ENCODE data around the gene LEAP2.

LEAP2 gene

DNA sequence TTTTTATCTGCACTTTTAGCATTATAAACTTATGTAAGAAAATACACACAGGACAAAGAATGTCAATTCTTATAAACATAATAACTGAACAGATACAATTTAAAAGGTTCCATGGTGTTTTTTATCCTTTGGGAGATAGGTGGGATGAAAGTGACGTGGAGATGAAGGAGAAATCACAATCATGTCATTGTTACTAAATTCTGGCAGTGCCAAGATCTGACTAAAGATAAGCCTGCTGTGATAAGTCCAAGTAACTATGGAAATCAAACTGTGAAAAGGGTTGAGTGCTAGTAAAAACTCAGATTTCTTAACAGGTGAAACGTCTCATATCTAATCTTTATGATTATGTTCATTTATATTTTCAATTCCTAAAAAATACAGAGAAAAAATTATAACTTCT lies 11.1 kb downstream of the LEAP2 start:
- no peak for DNase-seq

DNA sequence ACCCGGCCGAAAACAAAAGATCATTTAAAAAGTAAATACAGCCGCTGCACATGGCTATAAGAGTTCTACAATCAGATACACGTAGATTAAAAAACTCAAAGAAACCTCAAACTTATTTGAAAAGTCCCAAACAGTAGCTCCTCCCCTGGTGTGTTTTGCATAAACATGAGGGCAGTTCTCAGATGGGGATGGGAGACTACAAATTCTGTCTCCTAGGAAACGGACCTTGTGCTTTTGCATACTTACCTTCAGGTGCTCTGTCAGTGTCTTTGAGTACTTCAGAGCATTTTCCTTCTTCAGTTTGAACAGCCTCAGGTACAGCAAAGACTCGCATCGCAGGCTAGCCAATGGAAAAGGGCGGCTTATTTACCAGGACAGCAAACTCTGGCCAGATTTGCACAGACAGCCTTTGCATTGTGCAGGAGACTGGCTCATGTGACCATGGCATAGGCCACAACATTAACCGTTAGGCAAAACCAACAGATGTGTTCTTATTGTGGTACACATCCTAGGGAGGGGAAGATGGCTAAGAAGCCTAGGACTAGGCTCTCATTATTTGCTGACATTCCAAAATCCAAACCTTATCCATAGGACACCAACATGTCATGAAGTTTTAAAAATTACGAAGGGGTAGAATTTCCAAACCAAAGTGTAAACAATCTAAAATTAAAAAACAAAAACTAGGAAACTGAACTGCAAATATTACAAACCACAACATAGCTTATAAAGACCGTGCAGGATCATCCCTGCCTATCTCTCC lies 12.8 kb downstream of the LEAP2 start:
- DNase-seq, result no peak

DNA sequence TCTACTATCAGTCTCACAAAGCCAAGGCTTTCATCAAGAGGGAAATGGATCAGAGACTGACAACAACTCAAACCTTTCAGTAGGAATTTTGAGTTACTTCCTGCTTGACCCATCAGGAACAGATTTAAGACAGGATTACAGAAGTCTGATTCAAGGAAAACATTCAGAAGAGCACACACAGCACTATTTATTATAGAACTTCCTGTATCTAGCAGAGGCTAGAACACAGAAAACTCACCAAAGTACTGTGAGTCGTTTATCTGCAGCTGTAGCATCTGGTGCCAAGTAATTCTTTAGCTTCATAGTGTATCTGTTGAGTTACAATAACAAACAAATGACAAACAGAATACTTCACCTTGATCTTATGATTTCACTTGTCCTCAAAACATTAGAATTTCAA lies 13.8 kb downstream of the LEAP2 start:
- DNase-seq, result no peak

DNA sequence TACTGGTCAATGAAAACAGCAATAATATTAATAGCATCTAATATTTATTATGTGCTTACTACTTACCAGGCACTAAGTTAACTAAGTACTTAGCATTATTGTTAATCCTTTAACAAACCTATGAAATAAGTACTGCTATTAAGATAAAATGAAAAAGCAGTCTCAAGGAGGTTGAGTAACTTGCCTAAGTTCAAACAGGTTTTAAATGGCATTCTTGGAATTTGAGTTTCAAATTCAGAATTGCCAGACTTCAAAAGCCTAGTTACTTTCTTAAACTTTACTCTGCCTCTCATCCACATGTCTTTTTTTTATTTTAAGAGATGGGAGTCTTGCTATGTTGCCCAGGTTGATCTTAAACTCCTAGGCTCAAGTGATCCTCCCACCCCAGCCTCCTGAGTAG lies 16.0 kb downstream of the LEAP2 start:
- no peak for DNase-seq

DNA sequence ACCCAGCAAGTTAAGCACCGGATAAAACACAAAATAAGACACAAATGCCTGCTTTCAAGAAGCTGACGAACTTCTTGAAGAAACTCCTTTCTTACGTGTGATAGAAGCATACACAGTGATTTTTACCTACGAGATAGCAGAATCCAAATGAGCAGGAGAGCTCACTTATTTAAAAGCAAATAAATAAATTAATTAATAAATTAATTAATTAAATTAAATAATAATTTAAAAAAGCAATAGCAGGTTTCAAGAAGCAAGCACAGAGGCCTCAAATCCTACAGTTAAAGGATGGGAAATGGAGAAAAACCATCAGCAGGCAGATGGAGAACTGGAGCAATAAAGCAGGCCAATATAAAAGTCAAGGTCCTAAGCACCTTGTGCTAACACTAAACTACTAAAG lies 17.3 kb downstream of the LEAP2 start:
- no peak for DNase-seq

DNA sequence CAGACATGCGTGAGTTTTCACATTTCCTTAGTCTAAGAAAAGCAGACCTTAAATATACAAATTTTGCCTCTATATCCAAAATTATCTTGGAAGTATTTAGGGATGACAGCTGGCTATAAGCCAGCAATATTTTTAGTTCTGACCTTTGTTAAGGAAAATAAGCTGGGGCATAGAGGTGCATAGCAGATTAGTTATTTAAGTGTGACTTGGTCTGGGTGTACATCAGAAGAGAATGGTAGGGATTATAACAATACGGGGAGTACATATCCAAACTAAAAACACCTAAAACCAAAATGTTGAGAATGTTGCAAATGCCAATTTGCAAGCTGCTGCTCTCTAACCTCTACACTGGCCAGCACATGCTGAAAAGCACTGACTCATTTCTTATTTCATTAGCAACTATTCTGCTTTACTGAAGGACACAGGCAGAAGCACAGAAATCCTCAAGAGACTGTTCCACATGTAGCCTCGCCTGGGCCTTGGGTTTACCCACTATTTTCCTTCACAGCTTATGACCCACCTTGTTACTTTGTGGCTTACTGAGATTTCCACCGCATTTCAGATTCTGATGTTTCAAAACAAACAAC lies 22.3 kb downstream of the LEAP2 start:
- no peak for DNase-seq

DNA sequence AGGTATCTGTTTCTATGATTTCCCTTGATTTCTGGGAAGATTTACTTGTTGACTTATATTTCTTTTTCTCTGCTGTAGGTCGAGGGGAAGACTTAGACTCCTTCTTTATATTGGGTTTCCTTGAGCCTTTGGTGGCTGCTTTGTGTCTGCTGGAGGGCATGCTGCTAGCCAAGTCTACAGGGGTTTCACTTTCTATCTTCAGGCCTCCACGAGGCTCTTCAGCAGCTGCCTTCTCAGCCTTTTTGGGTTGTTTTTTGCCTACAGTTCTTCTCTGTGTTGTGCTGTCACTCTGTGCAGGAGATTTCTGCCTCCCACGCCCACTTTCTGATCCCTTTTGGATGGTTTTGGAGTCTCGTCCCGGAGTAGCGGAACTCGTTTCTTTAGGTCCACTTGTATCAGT lies 23.2 kb downstream of the LEAP2 start:
- DNase-seq, result no peak

DNA sequence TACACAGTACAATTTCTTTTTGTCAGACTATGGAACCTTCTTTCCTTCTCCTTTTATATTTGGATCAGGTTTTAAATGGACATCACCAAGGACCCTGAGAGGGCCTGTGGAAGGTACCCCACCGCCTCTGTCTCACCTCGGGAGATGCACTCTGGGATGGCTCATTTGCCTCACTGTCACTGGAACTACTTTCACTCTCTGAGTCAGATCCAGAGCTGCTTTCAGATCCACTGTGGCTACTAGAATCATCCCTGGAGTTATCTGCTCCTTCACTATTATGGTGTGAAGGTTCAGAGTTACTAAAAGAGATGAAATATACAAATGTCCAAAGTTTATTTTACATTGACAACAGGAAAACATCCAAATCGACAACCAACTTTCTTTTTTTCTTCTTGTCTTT lies 24.6 kb downstream of the LEAP2 start:
- no peak for DNase-seq

DNA sequence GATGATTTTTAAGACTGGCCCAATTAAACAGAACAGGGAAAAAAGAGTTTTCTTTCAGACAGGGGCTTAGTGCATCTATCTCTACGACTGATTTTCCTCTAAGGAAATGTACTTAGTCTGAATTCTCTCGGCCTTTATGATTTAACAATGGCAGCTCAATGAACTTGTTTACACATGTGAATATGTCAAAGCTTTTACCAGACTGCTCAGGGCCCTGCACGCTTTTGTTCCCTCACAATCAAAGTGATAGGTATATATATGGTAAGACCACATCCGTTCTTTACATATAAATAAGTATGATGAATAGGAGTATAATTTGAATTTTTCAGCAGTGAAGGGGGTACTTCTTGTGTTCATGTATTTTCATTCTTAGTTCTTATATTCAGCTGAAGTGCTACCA lies 27.6 kb downstream of the LEAP2 start:
- no peak for DNase-seq

DNA sequence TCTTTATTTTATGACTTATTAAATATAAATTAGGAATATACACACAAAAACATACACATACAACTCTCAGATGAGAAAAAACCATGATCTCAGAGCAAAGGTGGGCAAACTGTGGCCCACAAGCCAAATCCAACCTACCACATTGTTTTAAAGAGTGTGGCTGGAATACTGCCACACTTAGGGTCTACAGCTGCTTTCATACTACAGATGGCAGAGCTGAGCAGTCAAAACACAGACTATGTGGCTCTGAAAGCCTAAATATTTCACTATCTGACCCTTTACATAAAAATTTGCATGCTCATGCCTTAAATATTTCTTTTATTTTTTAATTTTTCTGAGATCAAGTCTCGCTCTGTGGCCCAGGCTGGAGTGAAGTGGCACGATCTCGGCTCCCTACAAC lies 28.3 kb downstream of the LEAP2 start:
- no peak for DNase-seq

DNA sequence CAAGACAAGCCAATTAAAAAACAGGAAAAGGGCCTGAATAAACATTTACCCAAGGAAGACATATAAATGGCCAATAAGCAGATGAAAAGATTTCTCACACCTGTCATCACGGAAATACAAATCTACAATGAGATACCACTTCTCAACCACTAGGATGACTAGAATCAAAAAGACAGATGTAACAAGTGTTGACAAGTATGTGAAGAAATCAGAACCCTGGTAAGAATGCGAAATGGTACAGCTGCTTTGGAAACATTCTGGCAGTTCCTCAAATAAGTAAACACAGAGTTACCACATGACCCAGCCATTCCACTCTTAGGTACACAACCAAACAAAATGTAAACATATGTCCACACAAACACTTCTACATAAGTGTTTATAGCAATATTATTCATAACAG lies 32.5 kb downstream of the LEAP2 start:
- DNase-seq, result no peak

DNA sequence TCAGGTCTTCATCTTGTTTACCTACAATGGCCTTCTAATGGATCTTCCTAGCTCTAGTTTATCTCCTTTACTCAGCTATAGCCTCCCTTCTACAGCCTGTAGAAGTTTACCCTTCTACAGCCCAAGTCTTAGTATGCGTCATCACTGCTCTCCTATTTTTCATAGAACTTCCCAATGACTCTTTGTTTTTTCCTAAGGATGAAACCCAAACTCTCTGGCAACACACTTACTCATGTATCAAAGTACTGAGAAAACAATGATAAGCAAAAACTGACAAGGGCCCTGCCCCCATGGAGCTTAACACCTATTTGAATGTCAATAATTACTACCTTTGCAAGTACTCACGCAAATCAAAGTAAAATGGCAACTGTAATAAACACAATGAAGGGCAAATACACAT lies 33.7 kb downstream of the LEAP2 start:
- DNase-seq, result no peak

DNA sequence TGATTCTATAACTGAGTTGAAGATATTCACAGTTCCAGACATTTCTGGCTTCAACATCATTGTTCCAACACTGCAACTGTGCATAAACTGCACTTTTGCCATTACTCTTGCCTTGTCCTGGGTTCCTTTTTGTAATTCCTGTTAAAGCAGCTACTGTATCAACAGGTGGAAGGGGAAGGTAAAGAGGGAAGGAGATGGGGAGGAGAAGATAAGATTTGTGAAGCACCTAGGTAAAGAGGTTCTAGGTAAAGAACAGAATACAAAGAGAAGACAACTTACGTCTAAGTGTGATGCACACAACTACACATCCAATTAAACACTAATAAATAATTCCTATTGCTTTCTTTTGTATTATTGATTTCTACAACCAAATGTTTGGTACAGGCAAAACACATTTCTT lies 36.2 kb downstream of the LEAP2 start:
- no peak for DNase-seq

DNA sequence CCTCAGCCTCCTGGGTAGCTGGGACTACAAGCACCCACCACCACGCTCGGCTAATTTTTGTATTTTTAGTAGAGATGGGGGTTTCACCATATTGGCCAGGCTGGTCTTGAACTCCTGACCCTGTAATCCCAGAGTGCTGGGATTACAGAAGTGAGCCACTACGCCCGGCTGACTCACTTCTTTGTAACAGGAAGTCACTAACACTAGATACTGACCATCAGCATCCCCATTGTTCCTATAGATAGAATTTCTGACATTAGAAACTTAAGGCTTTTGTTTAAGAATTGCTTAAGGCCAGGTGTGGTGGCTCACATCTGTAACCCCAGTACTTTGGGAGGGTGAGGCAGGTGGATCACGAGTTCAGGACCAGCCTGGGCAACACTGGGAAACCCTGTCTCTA lies 42.2 kb downstream of the LEAP2 start:
- DNase-seq, result no peak

DNA sequence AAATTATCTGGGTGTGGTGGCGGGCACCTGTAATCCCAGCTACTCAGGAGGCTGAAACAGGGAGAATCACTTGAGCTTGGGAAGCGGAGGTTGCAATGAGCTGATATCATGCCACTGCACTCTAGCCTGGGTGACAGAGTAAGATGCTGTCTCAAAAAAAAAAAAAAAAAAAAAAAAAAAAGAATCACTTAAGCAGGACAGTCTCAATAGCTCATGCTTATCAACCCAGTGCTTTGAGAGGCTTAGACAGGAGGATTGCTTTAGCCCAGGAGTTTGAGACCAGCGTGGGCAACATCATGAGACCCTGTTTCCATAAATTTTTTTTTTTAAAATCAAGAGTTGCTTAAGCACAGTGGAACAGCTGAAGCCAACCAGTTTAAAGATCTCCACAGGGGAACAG lies 42.6 kb downstream of the LEAP2 start:
- DNase-seq, result no peak

All from DMS 273 treated with DMSO at 0.1 percent for 48 hours (cell line).